C4-2B (cell line): ENCODE data around the gene ACVRL1.

Source experiments
- ZFX ChIP-seq: fragments of 450-650 bp; IDR thresholded peaks from 2 replicates; pipeline ENCODE4 v1.6.1; 2017
- TF ChIP-seq, protein P1 (sequence below): fragments of 450-650 bp; conservative IDR thresholded peaks from 2 replicates; pipeline ENCODE4 v1.5.1; 2017; ENCODE audit warnings: mild to moderate bottlenecking

DNA sequence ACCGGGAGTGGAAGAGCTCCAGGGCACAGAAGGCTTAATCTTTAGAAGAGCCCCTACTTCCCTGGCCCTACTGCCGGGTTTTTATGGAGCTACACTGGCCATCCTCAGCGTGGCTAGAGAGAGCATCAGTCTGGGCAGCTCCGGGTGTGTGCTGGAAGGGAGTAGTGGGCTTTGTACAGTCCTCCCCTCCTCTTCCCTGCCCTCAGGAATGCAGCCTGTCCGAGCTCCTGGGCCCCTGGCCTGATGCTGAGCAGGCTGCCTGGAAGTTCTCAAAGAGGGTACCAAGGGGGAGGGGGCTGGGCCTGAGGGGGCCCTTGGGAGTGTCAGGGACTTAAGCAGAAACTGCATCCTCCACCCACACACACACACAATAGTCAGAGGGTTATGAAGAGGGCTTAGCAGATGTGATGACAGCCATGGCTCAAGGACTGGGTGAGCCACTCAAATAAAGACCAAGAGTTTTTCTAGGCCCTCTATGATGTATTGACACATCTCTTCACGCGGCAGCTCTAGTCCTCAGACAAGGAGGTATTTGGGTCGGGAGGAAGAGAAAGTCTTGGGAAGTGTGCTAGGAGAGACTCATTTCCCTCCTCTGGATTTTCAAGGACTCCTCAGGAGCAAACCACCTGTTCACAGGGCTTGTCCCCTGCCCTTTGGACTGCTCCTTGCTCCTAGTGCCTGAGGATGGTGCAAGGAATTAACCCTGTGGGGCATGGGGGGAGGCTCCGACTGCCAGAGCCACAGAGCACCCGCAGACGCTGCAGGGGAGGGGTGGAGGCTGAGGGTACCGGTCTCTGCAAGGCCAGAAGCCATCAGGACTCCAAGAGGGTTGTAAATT, 42.3 kb upstream of the ACVRL1 start:
- TF ChIP-seq, protein P1, sequence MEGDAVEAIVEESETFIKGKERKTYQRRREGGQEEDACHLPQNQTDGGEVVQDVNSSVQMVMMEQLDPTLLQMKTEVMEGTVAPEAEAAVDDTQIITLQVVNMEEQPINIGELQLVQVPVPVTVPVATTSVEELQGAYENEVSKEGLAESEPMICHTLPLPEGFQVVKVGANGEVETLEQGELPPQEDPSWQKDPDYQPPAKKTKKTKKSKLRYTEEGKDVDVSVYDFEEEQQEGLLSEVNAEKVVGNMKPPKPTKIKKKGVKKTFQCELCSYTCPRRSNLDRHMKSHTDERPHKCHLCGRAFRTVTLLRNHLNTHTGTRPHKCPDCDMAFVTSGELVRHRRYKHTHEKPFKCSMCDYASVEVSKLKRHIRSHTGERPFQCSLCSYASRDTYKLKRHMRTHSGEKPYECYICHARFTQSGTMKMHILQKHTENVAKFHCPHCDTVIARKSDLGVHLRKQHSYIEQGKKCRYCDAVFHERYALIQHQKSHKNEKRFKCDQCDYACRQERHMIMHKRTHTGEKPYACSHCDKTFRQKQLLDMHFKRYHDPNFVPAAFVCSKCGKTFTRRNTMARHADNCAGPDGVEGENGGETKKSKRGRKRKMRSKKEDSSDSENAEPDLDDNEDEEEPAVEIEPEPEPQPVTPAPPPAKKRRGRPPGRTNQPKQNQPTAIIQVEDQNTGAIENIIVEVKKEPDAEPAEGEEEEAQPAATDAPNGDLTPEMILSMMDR, result no peak
- no peak for TF ChIP-seq ZFX
